HepG2 (cell line): ENCODE measurements around the gene SMPD1. TPM values are rescaled to one million over a fixed set of nuclear protein-coding genes. Genes with fewer than 3 reads are reported as not detected.

Source experiments
- ATAC-seq: fragments of 200-7000 bp; cut with Tn5 transposase; 3 replicates; pipeline ENCODE4 v1.9.1; 2020; ENCODE audit warnings: mild to moderate bottlenecking, moderate library complexity
- BruUV-seq: library from RNA; stranded (reverse); fragments of 400-500 nt; replicated peaks from 2 replicates; lab custom pipeline; 2021; lab: Mats Ljungman, UMichigan
- CTCF ChIA-PET: fragments of 300-600 bp; formaldehyde crosslinking; extraction: SDS; loops from one replicate; lab custom pipeline; 2021; ENCODE audit warnings: low total read pairs, inconsistent platforms, low intra/inter-chr PET ratio; lab: Yijun Ruan, JAX
- POLR2A ChIA-PET: fragments of 350-600 bp; sonication (Branson Sonifier 250); formaldehyde crosslinking; loops from one replicate; lab custom pipeline; 2020; ENCODE audit warnings: antibody characterized with exemption, inconsistent platforms; lab: Yijun Ruan, JAX
- DNase-seq: peaks from one replicate; pipeline ENCODE4 v3.0.0-alpha.2; 2015; ENCODE audit warnings: low spot score
- FAIRE-seq: peaks from 3 replicates; lab custom pipeline; 2011; peaks lifted over from hg19 to GRCh38; lab: Jason Lieb, UNC
- H2AFZ ChIP-seq: one replicate; pipeline ENCODE4 v1.6.1; 2011; ENCODE audit warnings: low read length, inconsistent platforms
- H3K27ac ChIP-seq: fragments of 300-600 bp; 3 replicates; pipeline ENCODE4 v1.8.0; 2011; ENCODE audit warnings: mixed run types, mild to moderate bottlenecking, mixed read lengths, low read length, inconsistent platforms; ENCODE audit not compliant: insufficient read depth; ENCODE audit errors: extremely low read length
- H3K27me3 ChIP-seq, 2 experiments: fragments of 200-600 bp in 1 of 2; 2 replicates in 1 of 2; 3 replicates in 1 of 2; pipeline versions ENCODE4 v1.6.0 to v1.8.0; 2011; ENCODE audit warnings: low read length in 2 of 2, mild to moderate bottlenecking in 2 of 2, moderate library complexity in 2 of 2, inconsistent platforms in 1 of 2; ENCODE audit not compliant: insufficient read depth in 2 of 2, control insufficient read depth in 1 of 2
- H3K36me3 ChIP-seq, 2 experiments: fragments of 200-600 bp in 1 of 2; replicated peaks in 1 of 2; 2 replicates in 1 of 2; 3 replicates in 1 of 2; pipeline versions ENCODE4 v1.5.1 to v1.8.0; 2011; ENCODE audit warnings: low read length in 2 of 2, inconsistent platforms in 1 of 2; ENCODE audit not compliant: insufficient read depth in 2 of 2, control insufficient read depth in 1 of 2
- H3K4me1 ChIP-seq: 2 replicates; pipeline ENCODE4 v1.5.1; 2012; ENCODE audit warnings: low read length, inconsistent platforms; ENCODE audit not compliant: insufficient read depth
- H3K4me2 ChIP-seq: 2 replicates; pipeline ENCODE4 v1.6.0; 2011; ENCODE audit warnings: low read depth, low read length, inconsistent platforms
- H3K4me3 ChIP-seq, 3 experiments: fragments of 200-600 bp in 1 of 3; sonication (generic), shearing (Covaris generic) in 1 of 3; replicated peaks in 1 of 3; 2 replicates each; pipeline ENCODE4 v1.5.1; 2011 to 2016; ENCODE audit warnings: low read length in 3 of 3, inconsistent platforms in 2 of 3, low read depth in 2 of 3, mild to moderate bottlenecking in 2 of 3, control low read depth in 1 of 3, mixed read lengths in 1 of 3; ENCODE audit not compliant: insufficient read depth in 1 of 3
- H3K79me2 ChIP-seq: one replicate; pipeline ENCODE4 v1.6.1; 2011; ENCODE audit warnings: low read length, inconsistent platforms; ENCODE audit not compliant: insufficient read depth
- H3K9ac ChIP-seq: 2 replicates; pipeline ENCODE4 v1.6.0; 2011; ENCODE audit warnings: mild to moderate bottlenecking, low read depth, low read length, inconsistent platforms; ENCODE audit not compliant: insufficient read depth
- H3K9me3 ChIP-seq: 2 replicates; pipeline ENCODE4 v1.5.1; 2012; ENCODE audit warnings: mild to moderate bottlenecking, low read length
- H4K20me1 ChIP-seq: 2 replicates; pipeline ENCODE4 v1.6.0; 2011; ENCODE audit warnings: inconsistent platforms, mild to moderate bottlenecking, low read length, moderate library complexity; ENCODE audit not compliant: insufficient read depth
- CCDC6 ChIP-seq: sonication (generic); formaldehyde crosslinking; IDR thresholded peaks from 2 replicates; pipeline ENCODE4 v1.8.1; 2022; ENCODE audit warnings: mild to moderate bottlenecking, missing genetic modification reagents, moderate library complexity
- CREM ChIP-seq, 2 experiments: sonication (generic) in 1 of 2; formaldehyde crosslinking in 1 of 2; IDR thresholded peaks; 2 replicates each; pipeline versions ENCODE4 v1.4.0 to v1.6.1; 2016 to 2020; ENCODE audit warnings: antibody characterized with exemption in 1 of 2, mild to moderate bottlenecking in 1 of 2, missing genetic modification reagents in 1 of 2
- E2F2 ChIP-seq: sonication (generic); formaldehyde crosslinking; IDR thresholded peaks from 2 replicates; pipeline ENCODE4 v1.4.0; 2020; ENCODE audit warnings: missing genetic modification reagents, borderline replicate concordance
- FLYWCH1 ChIP-seq: sonication (generic); formaldehyde crosslinking; IDR thresholded peaks from 2 replicates; pipeline ENCODE4 v1.8.1; 2023; ENCODE audit warnings: mild to moderate bottlenecking, missing genetic modification reagents
- GABPA ChIP-seq, 2 experiments: IDR thresholded peaks; 2 replicates each; pipeline ENCODE4 v1.6.1; 2011 to 2016; ENCODE audit warnings: low read depth in 2 of 2, low read length in 1 of 2, missing biosample characterization in 1 of 2, missing genetic modification characterization in 1 of 2
- HIC2 ChIP-seq: sonication (generic); formaldehyde crosslinking; IDR thresholded peaks from 2 replicates; pipeline ENCODE4 v1.9.0; 2022; ENCODE audit warnings: low read depth, missing genetic modification reagents
- NR2F2 ChIP-seq: IDR thresholded peaks from 2 replicates; pipeline ENCODE4 v1.6.1; 2012; ENCODE audit warnings: low read depth, inconsistent platforms, borderline replicate concordance
- PBX3 ChIP-seq: sonication (generic); formaldehyde crosslinking; IDR thresholded peaks from 2 replicates; pipeline ENCODE4 v1.8.1; 2023; ENCODE audit warnings: missing genetic modification reagents, inconsistent platforms, borderline replicate concordance
- ZNF792 ChIP-seq: IDR thresholded peaks from 2 replicates; pipeline ENCODE4 v1.6.1; 2016
- whole genome bisulfite sequencing: methylation state at CpG from one replicate; pipeline ENCODE4 v1.1.6; 2017; ENCODE audit warnings: low lambda C conversion rate; 5-methylcytosine and 5-hydroxymethylcytosine counted together
- in situ Hi-C: cut with HindIII; loops from 2 replicates; pipeline ENCODE4 v1.10.0; 2017; ENCODE audit warnings: low pct_unique_long_range_greater_than_20kb; ENCODE audit not compliant: extremely low pct_ligation_motif_present
- intact Hi-C: fragments of 100-400 bp; cut with micrococcal nuclease; formaldehyde crosslinking; loops from one replicate; pipeline ENCODE4 v1.10.0; 2022; ENCODE audit not compliant: unreplicated experiment
- polyA plus RNA-seq, 8 experiments: library from polyadenylated mRNA; depleted of rRNA in 3 of 8; stranded (reverse) in 7 of 8; unstranded in 1 of 8; fragments of >200 nt; fragmentation: Illumina TruSeq in 4 of 8; extraction: Trizol in 4 of 8; gene quantifications; 2 replicates each; pipeline versions ENCODE4 v1.2.1 to v1.2.3, GENCODE V29; 2011 to 2016; ENCODE audit warnings: low read depth in 4 of 8, missing spikeins in 1 of 8, mixed read lengths in 1 of 8; ENCODE audit not compliant: insufficient read depth in 1 of 8
- total RNA-seq, 5 experiments: library from RNA; depleted of rRNA; stranded (reverse); fragments of >200 nt; fragmentation: Illumina TruSeq; extraction: Trizol; gene quantifications; 2 replicates each; pipeline ENCODE4 v1.2.3, GENCODE V29; 2016; ENCODE audit warnings: low read depth in 1 of 5

SMPD1 gene
- total and polyA plus RNA-seq, 2 of the 13 experiments (the other 11 are each of a cell fraction or from before 2014, with no cell fraction given), result 6.3 to 8.4 TPM

- H3K9ac ChIP-seq, result no peak overlapping the region
- DNase-seq (no peak), FAIRE-seq (no peak), ATAC-seq (no peak)
- no peak overlapping the region for H3K4me3 ChIP-seq
- TF ChIP-seq GABPA (IDR thresholded peaks at IDR 0.05; ENCODE audit: low read depth, low read length) (no peak), GABPA (CRISPR knock-in tag; IDR thresholded peaks at IDR 0.05; ENCODE audit: low read depth) (no peak), NR2F2 (no peak), CCDC6 (no peak), FLYWCH1 (CRISPR knock-in tag) (no peak), CREM (IDR thresholded peaks at IDR 0.05) (no peak), CREM (CRISPR knock-in tag; IDR thresholded peaks at IDR 0.05) (no peak)
- ChIA-PET CTCF (no interaction called here), POLR2A (no interaction called here)
- H4K20me1 ChIP-seq, result no peaks in the 10 kb centered on the region
- no TSS peak for BruUV-seq
- in situ Hi-C loops (loop anchor here (5.0 kb wide), 1 partner anchor 98 kb away; no protein-coding TSS in a partner anchor), intact Hi-C loops (loop anchor here (5.0 to 10.0 kb wide), 2 partner anchors 53 to 875 kb away; no protein-coding TSS in a partner anchor)
- H2AFZ ChIP-seq, result no peak overlapping the region
- no peaks in the 10 kb centered on the region for H3K27me3 ChIP-seq
- no peak overlapping the region for H3K27ac ChIP-seq
- no peaks in the 10 kb centered on the region for H3K79me2 ChIP-seq
- H3K9me3 ChIP-seq, result no peaks in the 10 kb centered on the region
- no peaks in the 10 kb centered on the region for H3K36me3 ChIP-seq
- H3K4me1 ChIP-seq, result peaks cover 16% of the 10 kb centered on the region
- no peak overlapping the region for H3K4me2 ChIP-seq
These were observed 40.2 kb upstream of the SMPD1 start for GRCh38 chr11:6350043-6350442.

- Histone ChIP-seq H2AFZ (no peak overlapping the region), H3K27ac (no peak overlapping the region), H3K4me1 (peaks cover 20% of the 10 kb centered on the region), H3K4me3 (no peak overlapping the region), H3K27me3 (no peaks in the 10 kb centered on the region), H3K9me3 (no peaks in the 10 kb centered on the region), H3K9ac (no peak overlapping the region), H4K20me1 (no peaks in the 10 kb centered on the region), H3K4me2 (no peak overlapping the region), H3K36me3 (no peaks in the 10 kb centered on the region), H3K79me2 (no peaks in the 10 kb centered on the region)
- in situ Hi-C loops, result loop anchor here (5.0 kb wide), 1 partner anchor 98 kb away; no protein-coding TSS in a partner anchor
- ChIA-PET POLR2A (no interaction called here), CTCF (no interaction called here)
- DNase-seq (no peak), ATAC-seq (no peak), FAIRE-seq (no peak)
- intact Hi-C loops, result loop anchor here (5.0 to 10.0 kb wide), 2 partner anchors 53 to 876 kb away; no protein-coding TSS in a partner anchor
- no peak for TF ChIP-seq E2F2 (CRISPR knock-in tag)
- no peak for TF ChIP-seq ZNF792 (CRISPR knock-in tag)
- TF ChIP-seq PBX3 (CRISPR knock-in tag), result no peak
- TF ChIP-seq HIC2 (CRISPR knock-in tag), result no peak
- 28% methylated on average over 2 of the region's 2 CpGs for WGBS
- no TSS peak for BruUV-seq
These were observed 39.8 kb upstream of the SMPD1 start for GRCh38 chr11:6350486-6350885.
